Muscle of leg (tissue), 11 donors: ENCODE results near the gene PLCL1. TPM values are rescaled to one million over a fixed set of nuclear protein-coding genes. Genes with fewer than 3 reads are reported as not detected.

Experiments
- DNase-seq: peaks from one replicate; pipeline ENCODE4 v3.0.0; 2013
- H3K27ac ChIP-seq: one replicate; pipeline ENCODE4 v1.5.1; 2013; ENCODE audit warnings: mild to moderate bottlenecking, low read length, control low read depth
- H3K27me3 ChIP-seq: one replicate; pipeline ENCODE4 v1.6.1; 2013; ENCODE audit warnings: low read length; ENCODE audit not compliant: control insufficient read depth, insufficient read depth
- H3K36me3 ChIP-seq: one replicate; pipeline ENCODE4 v1.6.1; 2013; ENCODE audit warnings: low read length; ENCODE audit not compliant: control insufficient read depth, insufficient read depth
- H3K4me1 ChIP-seq: one replicate; pipeline ENCODE4 v1.6.1; 2013; ENCODE audit warnings: low read length; ENCODE audit not compliant: control insufficient read depth, insufficient read depth
- H3K4me3 ChIP-seq: one replicate; pipeline ENCODE4 v1.5.1; 2013; ENCODE audit warnings: low read length, control low read depth
- H3K9me3 ChIP-seq: replicated peaks from 2 replicates; pipeline ENCODE4 v1.6.1; 2013; ENCODE audit warnings: low read depth, low read length; ENCODE audit not compliant: control insufficient read depth
- WGBS: methylation state at CpG from one replicate; pipeline ENCODE4 v1.1.5; 2013; ENCODE audit warnings: missing lambda C conversion rate; ENCODE audit not compliant: insufficient coverage; 5-methylcytosine and 5-hydroxymethylcytosine counted together
- polyA plus RNA-seq, 8 donors: library from polyadenylated mRNA; unstranded; fragments of 120-200 nt; gene quantifications; one replicate each; pipeline versions ENCODE4 v1.2.1 to v1.2.3, GENCODE V29; 2013; ENCODE audit warnings: inconsistent platforms in 1 of 8, low replicate concordance in 1 of 8; ENCODE audit not compliant: insufficient read length in 8 of 8, insufficient read depth in 1 of 8
- total RNA-seq: library from RNA; stranded (reverse); fragments of 120-200 nt; gene quantifications from one replicate; pipeline ENCODE4 v1.2.4, GENCODE V29; 2013

PLCL1 gene
- total and polyA plus RNA-seq, 9 donors = 9.5 to 17.7 (median 12.7) TPM

GRCh38 chr2:198077477-198077876 is 273.1 kb downstream of the PLCL1 start:
- H3K4me3 ChIP-seq = no peak overlapping the region
- H3K36me3 ChIP-seq = no peaks in the 10 kb centered on the region
- H3K27ac ChIP-seq = no peak overlapping the region
- H3K4me1 ChIP-seq = no peaks in the 10 kb centered on the region
- DNase-seq = no peak
- no CpG with 5 or more reads among the region's 1 CpG for WGBS
- H3K27me3 ChIP-seq = no peaks in the 10 kb centered on the region
- H3K9me3 ChIP-seq = no peaks in the 10 kb centered on the region

- Histone ChIP-seq H3K4me3 (no peak overlapping the region), H3K27ac (no peak overlapping the region), H3K27me3 (no peaks in the 10 kb centered on the region), H3K36me3 (no peaks in the 10 kb centered on the region), H3K9me3 (no peaks in the 10 kb centered on the region), H3K4me1 (no peaks in the 10 kb centered on the region)
- DNase-seq = no peak
- no CpG with 5 or more reads among the region's 2 CpGs for WGBS
Observed at GRCh38 chr2:198080879-198081765, 276.7 kb downstream of the PLCL1 start.

- no peaks in the 10 kb centered on the region for H3K4me1 ChIP-seq
- no peak overlapping the region for H3K4me3 ChIP-seq
- no peak overlapping the region for H3K27ac ChIP-seq
- DNase-seq = no peak
- H3K36me3 ChIP-seq = no peaks in the 10 kb centered on the region
- no peaks in the 10 kb centered on the region for H3K27me3 ChIP-seq
- no CpG with 5 or more reads among the region's 6 CpGs for WGBS
- no peaks in the 10 kb centered on the region for H3K9me3 ChIP-seq
Observed at GRCh38 chr2:198084156-198084555, 279.8 kb downstream of the PLCL1 start.

GRCh38 chr2:198096002-198096401 is 291.6 kb downstream of the PLCL1 start:
- H3K27me3 ChIP-seq = no peaks in the 10 kb centered on the region
- no CpG with 5 or more reads among the region's 2 CpGs for WGBS
- H3K27ac ChIP-seq = no peak overlapping the region
- no peaks in the 10 kb centered on the region for H3K4me1 ChIP-seq
- no peaks in the 10 kb centered on the region for H3K9me3 ChIP-seq
- no peak overlapping the region for H3K4me3 ChIP-seq
- no peak for DNase-seq
- H3K36me3 ChIP-seq = no peaks in the 10 kb centered on the region

- WGBS = 67% methylated on average over 1 of the region's 2 CpGs
- no peaks in the 10 kb centered on the region for H3K4me1 ChIP-seq
- H3K27ac ChIP-seq = no peak overlapping the region
- H3K9me3 ChIP-seq = no peaks in the 10 kb centered on the region
- no peaks in the 10 kb centered on the region for H3K36me3 ChIP-seq
- no peak overlapping the region for H3K4me3 ChIP-seq
- H3K27me3 ChIP-seq = no peaks in the 10 kb centered on the region
- DNase-seq = peak; percentile 15
Observed at GRCh38 chr2:198096965-198097364, 292.6 kb downstream of the PLCL1 start.

- H3K4me1 ChIP-seq = no peaks in the 10 kb centered on the region
Observed at GRCh38 chr2:198097630-198098029, 293.2 kb downstream of the PLCL1 start.

GRCh38 chr2:198098386-198098785 is 294.0 kb downstream of the PLCL1 start:
- H3K4me1 ChIP-seq = no peaks in the 10 kb centered on the region

More at GRCh38 chr2:198097630-198098029, 293.2 kb downstream of the PLCL1 start:
- no peak for DNase-seq
- Histone ChIP-seq H3K9me3 (no peaks in the 10 kb centered on the region), H3K36me3 (no peaks in the 10 kb centered on the region), H3K27ac (no peak overlapping the region), H3K4me3 (no peak overlapping the region), H3K27me3 (no peaks in the 10 kb centered on the region)
- 86% methylated on average over 2 of the region's 3 CpGs for WGBS

GRCh38 chr2:198098918-198099317 is 294.5 kb downstream of the PLCL1 start:
- Histone ChIP-seq H3K9me3 (no peaks in the 10 kb centered on the region), H3K27me3 (no peaks in the 10 kb centered on the region), H3K4me1 (no peaks in the 10 kb centered on the region), H3K36me3 (no peaks in the 10 kb centered on the region), H3K27ac (no peak overlapping the region), H3K4me3 (no peak overlapping the region)
- no peak for DNase-seq
- WGBS = no CpG with 5 or more reads among the region's 6 CpGs

More at GRCh38 chr2:198098386-198098785, 294.0 kb downstream of the PLCL1 start:
- no peak for DNase-seq
- Histone ChIP-seq H3K36me3 (no peaks in the 10 kb centered on the region), H3K27me3 (no peaks in the 10 kb centered on the region), H3K4me3 (no peak overlapping the region), H3K9me3 (no peaks in the 10 kb centered on the region), H3K27ac (no peak overlapping the region)
- no CpG with 5 or more reads among the region's 1 CpG for WGBS

- H3K4me1 ChIP-seq = no peaks in the 10 kb centered on the region
- H3K9me3 ChIP-seq = no peaks in the 10 kb centered on the region
- no peaks in the 10 kb centered on the region for H3K27me3 ChIP-seq
- H3K27ac ChIP-seq = no peak overlapping the region
- no peak for DNase-seq
- WGBS = no CpG with 5 or more reads among the region's 1 CpG
- no peaks in the 10 kb centered on the region for H3K36me3 ChIP-seq
- no peak overlapping the region for H3K4me3 ChIP-seq
Observed at GRCh38 chr2:198100346-198100745, 296.0 kb downstream of the PLCL1 start.

GRCh38 chr2:198101688-198102087 is 297.3 kb downstream of the PLCL1 start:
- Histone ChIP-seq H3K4me1 (no peaks in the 10 kb centered on the region), H3K27ac (no peak overlapping the region), H3K27me3 (no peaks in the 10 kb centered on the region), H3K36me3 (no peaks in the 10 kb centered on the region), H3K4me3 (no peak overlapping the region), H3K9me3 (no peaks in the 10 kb centered on the region)
- no peak for DNase-seq
- WGBS = no CpG with 5 or more reads among the region's 3 CpGs
